Psoas muscle (tissue), 8 donors: ENCODE results near the gene MYO5A. TPM values are rescaled to one million over a fixed set of nuclear protein-coding genes. Genes with fewer than 3 reads are reported as not detected.

Experiments
- ATAC-seq, 4 donors: fragments of 200-7000 bp; cut with Tn5 transposase; one replicate each; pipeline ENCODE4 v1.9.1; 2020; ENCODE audit warnings: moderate library complexity in 3 of 4, mild to moderate bottlenecking in 2 of 4
- DNase-seq, 2 donors: peaks; one replicate each; pipeline ENCODE4 v3.0.0-alpha.2; 2020
- H3K27ac ChIP-seq: fragments of 200-600 bp; one replicate; pipeline ENCODE4 v1.8.0; 2022
- H3K27me3 ChIP-seq, 3 donors: fragments of 200-600 bp in 1 of 3; one replicate each; pipeline versions ENCODE4 v1.6.1 to v1.8.0; 2013 to 2022; ENCODE audit warnings: low read length in 2 of 3, mild to moderate bottlenecking in 2 of 3, moderate library complexity in 1 of 3; ENCODE audit not compliant: insufficient read depth in 3 of 3
- H3K36me3 ChIP-seq, 2 donors: fragments of 200-600 bp in 1 of 2; one replicate each; pipeline versions ENCODE4 v1.6.1 to v1.8.0; 2013 to 2022; ENCODE audit warnings: low read depth in 1 of 2, mild to moderate bottlenecking in 1 of 2, moderate library complexity in 1 of 2; ENCODE audit not compliant: insufficient read depth in 1 of 2
- H3K4me1 ChIP-seq: fragments of 200-600 bp; one replicate; pipeline ENCODE4 v1.8.0; 2022
- H3K4me3 ChIP-seq: fragments of 200-600 bp; one replicate; pipeline ENCODE4 v1.8.0; 2022; ENCODE audit warnings: mild to moderate bottlenecking
- H3K9me3 ChIP-seq: fragments of 200-600 bp; one replicate; pipeline ENCODE4 v1.8.0; 2022
- CTCF ChIP-seq: fragments of 200-600 bp; IDR thresholded peaks from one replicate; pipeline ENCODE4 v1.8.0; 2022; ENCODE audit warnings: antibody characterized with exemption
- WGBS, 3 donors: extraction: QIAGEN DNeasy Blood & Tissue Kit; methylation state at CpG; one replicate each; pipeline versions ENCODE4 v1.1.6 to v1.1.7; 2013; 5-methylcytosine and 5-hydroxymethylcytosine counted together
- intact Hi-C, 2 donors: fragments of 100-400 bp; cut with DNase I; formaldehyde crosslinking; loops; one replicate each; pipeline versions ENCODE4 v1.11.0 to v1.14.2; 2022
- polyA plus RNA-seq, 3 donors: library from polyadenylated mRNA; stranded (reverse); fragments of 200-250 nt; gene quantifications; one replicate each; pipeline ENCODE4 v1.2.3, GENCODE V29; 2013
- total RNA-seq, 4 donors: library from RNA; stranded (reverse); fragmentation: NEBNext Ultra II Directional in 2 of 4; extraction: Animal tissue kit (Norgen Biotek cat#: 25700) in 2 of 4; gene quantifications; one replicate each; pipeline versions ENCODE4 v1.2.1 to v1.2.4, GENCODE V29; 2021 to 2023
- donor health status: healthy with polysubstance abuse.
- donor health status: DM: no; HTN: no; CAD: no; lungs with moderate emphysema.
- donor health status: Bipolar disorder and iron deficiency.
- donor health status: healthy.
- donor health status: DM: yes; HTN: yes; CAD: no.
- donor health status: DM: no; HTN: no; CAD: no.
- donor health status: DM: no; HTN: no; CAD: no.
- donor health status: DM: yes; HTN: yes; CAD: no.

The MYO5A gene
- total and polyA plus RNA-seq, 7 donors, result 3.6 to 9.9 (median 6.3) TPM

GRCh38 chr15:52340093-52340492, 188.6 kb downstream of the MYO5A start:
- intact Hi-C loops, result no loop called here
- no peaks in the 10 kb centered on the region for H3K27me3 ChIP-seq
- no peak for TF ChIP-seq CTCF
- WGBS, 3 donors, result 40 to 60% (median 42%) methylated on average over 16 of the region's 16 CpGs
- peaks cover 0 to 27% of the 10 kb centered on the region in 2 donors for H3K36me3 ChIP-seq
- H3K4me3 ChIP-seq, result no peak overlapping the region
- H3K4me1 ChIP-seq, result peaks cover 6% of the 10 kb centered on the region
- DNase-seq (peak; percentile 17 to 64), ATAC-seq (peak; percentile 65 to 79 (median 72))
- no peaks in the 10 kb centered on the region for H3K9me3 ChIP-seq
- peak overlapping the region; percentile 56 for H3K27ac ChIP-seq

- no peak for DNase-seq
- Histone ChIP-seq H3K27me3 (no peaks in the 10 kb centered on the region), H3K4me1 (peaks cover 6% of the 10 kb centered on the region), H3K4me3 (no peak overlapping the region), H3K27ac (no peak overlapping the region), H3K36me3 (peaks cover 0 to 27% of the 10 kb centered on the region in 2 donors), H3K9me3 (no peaks in the 10 kb centered on the region)
- 94 to 96% (median 95%) methylated on average over 1 of the region's 1 CpG for WGBS, 3 donors
- intact Hi-C loops, result loop anchor here (10.0 kb wide), 3 partner anchors 84 to 186 kb away; partner anchors contain the start of gene MYO5A (in 1 of the 2)
- TF ChIP-seq CTCF, result no peak
- ATAC-seq, result no peak
These were observed 189.8 kb downstream of the MYO5A start for GRCh38 chr15:52338891-52339290.

- intact Hi-C loops, result loop anchor here (10.0 kb wide), 3 partner anchors 83 to 187 kb away; partner anchors contain the start of gene MYO5A (in 1 of the 2)
- WGBS, 3 donors, result 84 to 99% (median 95%) methylated on average over 3 of the region's 3 CpGs
- Histone ChIP-seq H3K27me3 (no peaks in the 10 kb centered on the region), H3K4me3 (no peak overlapping the region), H3K27ac (no peak overlapping the region), H3K4me1 (peaks cover 6% of the 10 kb centered on the region), H3K9me3 (no peaks in the 10 kb centered on the region), H3K36me3 (peaks cover 0 to 27% of the 10 kb centered on the region in 2 donors)
- no peak for TF ChIP-seq CTCF
- ATAC-seq (peak in 1 of 4 donors; percentile 30), DNase-seq (no peak)
These were observed 190.6 kb downstream of the MYO5A start for GRCh38 chr15:52338058-52338457.

GRCh38 chr15:52337198-52337853, 191.4 kb downstream of the MYO5A start:
- no peaks in the 10 kb centered on the region for H3K27me3 ChIP-seq
- WGBS, 3 donors, result 62 to 80% (median 63%) methylated on average over 5 of the region's 5 CpGs
- DNase-seq (no peak), ATAC-seq (peak; percentile 62 to 74 (median 62))
- no peak for TF ChIP-seq CTCF
- H3K4me3 ChIP-seq, result no peak overlapping the region
- no peaks in the 10 kb centered on the region for H3K9me3 ChIP-seq
- peaks cover 6% of the 10 kb centered on the region for H3K4me1 ChIP-seq
- intact Hi-C loops, result loop anchor here (10.0 kb wide), 3 partner anchors 83 to 187 kb away; partner anchors contain the start of gene MYO5A (in 1 of the 2)
- H3K27ac ChIP-seq, result peak overlapping the region; percentile 44
- H3K36me3 ChIP-seq, result peaks cover 0 to 27% of the 10 kb centered on the region in 2 donors
